ENCODE results near the gene KEL. TPM values are rescaled to one million over a fixed set of nuclear protein-coding genes. Genes with fewer than 3 reads are reported as not detected.

Gene KEL
- total RNA-seq, 1 donor, result not detected

DNA sequence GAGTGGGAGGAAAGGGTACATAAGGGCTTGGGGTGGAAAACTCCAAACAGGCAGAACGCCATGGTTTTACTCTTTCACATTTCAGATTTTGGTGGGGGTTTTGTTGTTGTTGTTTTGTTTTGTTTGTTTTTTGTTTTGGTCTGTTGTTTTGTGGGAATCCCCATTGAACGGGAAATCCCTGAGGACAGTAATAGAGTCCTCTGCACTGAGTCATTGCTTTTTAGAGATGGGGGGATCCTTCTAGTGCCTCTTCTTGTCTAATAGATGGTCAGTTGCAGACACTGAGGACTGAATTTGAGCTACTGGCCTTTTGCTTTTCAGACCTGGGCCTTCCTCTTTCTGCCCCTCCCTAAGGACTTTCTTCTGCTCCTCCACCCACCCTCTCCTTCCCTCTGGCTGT lies 48.6 kb downstream of the KEL start:
- TF ChIP-seq, protein P1, sequence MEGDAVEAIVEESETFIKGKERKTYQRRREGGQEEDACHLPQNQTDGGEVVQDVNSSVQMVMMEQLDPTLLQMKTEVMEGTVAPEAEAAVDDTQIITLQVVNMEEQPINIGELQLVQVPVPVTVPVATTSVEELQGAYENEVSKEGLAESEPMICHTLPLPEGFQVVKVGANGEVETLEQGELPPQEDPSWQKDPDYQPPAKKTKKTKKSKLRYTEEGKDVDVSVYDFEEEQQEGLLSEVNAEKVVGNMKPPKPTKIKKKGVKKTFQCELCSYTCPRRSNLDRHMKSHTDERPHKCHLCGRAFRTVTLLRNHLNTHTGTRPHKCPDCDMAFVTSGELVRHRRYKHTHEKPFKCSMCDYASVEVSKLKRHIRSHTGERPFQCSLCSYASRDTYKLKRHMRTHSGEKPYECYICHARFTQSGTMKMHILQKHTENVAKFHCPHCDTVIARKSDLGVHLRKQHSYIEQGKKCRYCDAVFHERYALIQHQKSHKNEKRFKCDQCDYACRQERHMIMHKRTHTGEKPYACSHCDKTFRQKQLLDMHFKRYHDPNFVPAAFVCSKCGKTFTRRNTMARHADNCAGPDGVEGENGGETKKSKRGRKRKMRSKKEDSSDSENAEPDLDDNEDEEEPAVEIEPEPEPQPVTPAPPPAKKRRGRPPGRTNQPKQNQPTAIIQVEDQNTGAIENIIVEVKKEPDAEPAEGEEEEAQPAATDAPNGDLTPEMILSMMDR (IDR thresholded peaks at IDR 0.05; ENCODE audit: insufficient read depth, low read depth, low read length), result no peak
- no peak for DNase-seq (ENCODE audit: low read depth)
- no peak overlapping the region for H3K4me3 ChIP-seq (ENCODE audit: low read depth, low read length)

DNA sequence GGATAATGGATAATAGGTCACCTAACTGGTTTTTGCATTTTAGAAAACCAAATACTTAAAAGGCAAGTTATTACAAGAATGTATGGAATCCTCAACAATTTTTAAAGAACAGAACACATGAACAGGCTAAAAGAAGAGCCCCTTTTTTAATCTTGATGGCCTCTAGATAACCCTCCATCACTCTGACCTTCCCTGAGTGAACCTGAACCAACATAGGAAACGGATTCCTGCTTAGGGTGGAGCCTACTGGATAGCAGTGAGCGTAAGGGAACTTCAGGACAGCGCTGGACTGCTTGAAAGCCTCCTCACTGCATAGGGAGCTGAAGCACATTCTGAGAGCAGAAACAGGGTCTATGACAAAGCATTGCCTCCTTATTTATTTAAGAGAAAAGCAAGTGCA lies 49.1 kb downstream of the KEL start:
- H3K4me3 ChIP-seq (ENCODE audit: low read depth, low read length), result no peak overlapping the region
- TF ChIP-seq, protein P1 (IDR thresholded peaks at IDR 0.05; ENCODE audit: insufficient read depth, low read depth, low read length), result no peak
- DNase-seq (ENCODE audit: low read depth), result no peak

DNA sequence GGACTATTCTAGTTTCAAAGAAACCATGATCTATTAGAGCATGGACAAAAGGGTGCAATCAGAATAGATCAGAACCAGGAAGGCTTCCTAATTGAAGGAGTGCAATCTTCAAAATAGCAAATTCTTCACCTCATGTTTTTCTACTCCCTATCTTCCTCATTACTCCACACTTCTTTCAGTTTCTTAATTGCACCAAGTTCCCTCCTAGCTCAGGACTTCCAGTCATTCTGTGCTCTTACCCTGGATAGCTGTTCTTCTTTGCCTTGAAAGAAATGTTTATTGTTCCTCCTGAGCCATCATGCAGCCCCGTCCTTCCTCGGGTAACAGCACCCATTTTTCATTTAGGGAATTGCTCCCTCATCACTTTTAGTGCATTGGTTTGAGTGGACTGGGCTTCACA lies 51.7 kb downstream of the KEL start:
- H3K4me3 ChIP-seq (ENCODE audit: low read depth, low read length), result no peak overlapping the region
- no peak for DNase-seq (ENCODE audit: low read depth)
- TF ChIP-seq, protein P1 (IDR thresholded peaks at IDR 0.05; ENCODE audit: insufficient read depth, low read depth, low read length), result no peak

DNA sequence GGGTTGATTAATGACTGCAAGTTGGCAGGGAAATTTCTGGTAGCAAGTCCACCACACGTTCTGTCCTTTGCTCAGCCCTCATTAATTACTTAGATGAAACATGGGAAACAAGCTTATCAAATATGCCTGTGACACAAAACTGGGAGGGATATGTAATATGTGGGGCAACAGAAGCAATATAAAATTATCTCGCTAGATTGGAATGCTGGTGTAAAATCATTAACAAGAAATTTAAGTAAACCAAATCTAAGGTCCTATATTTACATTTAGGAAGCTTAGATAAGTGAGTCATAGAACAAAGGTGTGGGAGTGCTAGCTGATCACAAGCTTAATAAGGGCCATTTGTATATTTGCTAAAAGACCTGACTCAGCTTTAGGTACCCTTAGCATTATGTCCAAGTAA lies 52.1 kb downstream of the KEL start:
- TF ChIP-seq, protein P1 (IDR thresholded peaks at IDR 0.05; ENCODE audit: insufficient read depth, low read depth, low read length), result no peak
- DNase-seq (ENCODE audit: low read depth), result no peak
- no peak overlapping the region for H3K4me3 ChIP-seq (ENCODE audit: low read depth, low read length)

DNA sequence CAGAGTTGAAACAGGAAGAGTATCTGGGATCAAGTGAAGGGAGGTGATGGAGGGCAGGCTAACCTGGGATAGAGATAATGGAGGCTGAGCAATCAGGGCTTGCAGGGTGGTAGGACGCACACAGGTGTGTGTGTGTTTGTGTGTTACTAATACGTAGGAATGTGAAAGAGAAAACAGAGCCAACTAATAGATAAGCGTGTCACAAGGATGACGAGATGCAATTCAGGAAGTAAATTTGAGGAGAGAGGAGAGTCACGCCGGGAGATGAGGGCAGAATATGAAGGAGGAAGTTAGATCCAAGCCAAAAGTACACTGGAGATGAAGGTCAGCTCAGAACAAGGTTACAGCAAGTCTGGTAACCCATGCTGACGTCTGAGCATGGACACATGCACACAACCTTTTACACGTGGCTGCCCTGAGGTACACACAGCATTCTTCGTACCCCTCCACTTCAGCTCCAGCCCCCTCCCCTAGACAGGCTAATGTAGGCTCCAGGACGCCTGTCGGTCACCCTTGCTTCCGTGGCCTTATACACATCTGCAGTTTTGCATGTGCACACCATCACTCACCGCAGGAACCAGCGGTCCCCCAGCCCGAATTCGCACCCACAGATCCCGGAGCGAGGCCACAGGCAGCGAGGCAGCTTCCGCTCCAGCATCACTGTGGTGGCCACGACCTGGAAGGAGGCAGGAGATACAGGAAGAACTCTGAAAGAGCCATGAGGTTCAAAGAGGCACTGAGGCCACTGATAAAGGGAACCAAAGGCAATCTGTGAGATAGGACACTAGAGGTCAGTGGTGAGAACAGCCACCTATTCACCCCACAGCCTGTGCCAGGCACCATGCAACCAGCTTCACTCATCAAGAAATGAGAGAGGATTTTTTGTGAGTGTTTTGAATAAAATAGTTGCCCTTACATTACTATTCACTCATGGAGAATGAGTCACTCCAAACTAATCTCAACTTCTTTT lies 53.0 kb downstream of the KEL start:
- TF ChIP-seq, protein P1 (IDR thresholded peaks at IDR 0.05; ENCODE audit: insufficient read depth, low read depth, low read length), result peak; percentile 41
- H3K4me3 ChIP-seq (ENCODE audit: low read depth, low read length), result no peak overlapping the region
- no peak for DNase-seq (ENCODE audit: low read depth)

DNA sequence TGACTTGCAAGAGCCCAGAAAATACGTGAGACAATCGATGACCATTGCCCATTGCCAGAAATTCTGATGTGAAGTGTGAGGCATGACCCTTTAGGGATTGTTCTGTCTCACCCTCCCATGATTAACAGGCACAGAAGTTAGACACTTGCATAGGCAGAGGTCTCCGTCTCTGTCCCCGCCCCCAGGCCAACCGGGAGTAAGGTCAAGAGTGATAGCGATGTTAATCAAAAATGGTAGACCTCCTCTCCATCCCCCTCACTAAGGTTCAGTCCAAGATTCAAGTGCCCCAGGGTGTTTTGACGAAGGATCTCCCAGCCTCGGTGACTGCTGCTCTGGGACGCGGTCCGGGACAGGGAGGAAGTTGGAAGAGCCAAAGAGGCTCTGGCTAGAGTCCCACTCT lies 53.9 kb downstream of the KEL start:
- no peak overlapping the region for H3K4me3 ChIP-seq (ENCODE audit: low read depth, low read length)
- TF ChIP-seq, protein P1 (IDR thresholded peaks at IDR 0.05; ENCODE audit: insufficient read depth, low read depth, low read length), result no peak
- no peak for DNase-seq (ENCODE audit: low read depth)
